Upper lobe of right lung (tissue), 1 donor: ENCODE results near the gene VANGL1. TPM values are rescaled to one million over a fixed set of nuclear protein-coding genes. Genes with fewer than 3 reads are reported as not detected.
"Not testable (repeated sequence)": the region's sequence is repeated elsewhere in the genome, so short reads cannot be mapped to it uniquely, and the experiment has no call there.

ENCODE experiments used
- ATAC-seq: fragments of 200-7000 bp; cut with Tn5 transposase; one replicate; pipeline ENCODE4 v1.9.1; 2020; ENCODE audit warnings: mild to moderate bottlenecking, moderate library complexity
- DNase-seq: peaks from one replicate; pipeline ENCODE4 v3.0.0-alpha.2; 2020
- H3K27ac ChIP-seq: fragments of 200-600 bp; one replicate; pipeline ENCODE4 v1.8.0; 2022
- H3K27me3 ChIP-seq: fragments of 200-600 bp; one replicate; pipeline ENCODE4 v1.8.0; 2022; ENCODE audit warnings: mild to moderate bottlenecking
- H3K36me3 ChIP-seq: fragments of 200-600 bp; one replicate; pipeline ENCODE4 v1.8.0; 2022
- H3K4me1 ChIP-seq: fragments of 200-600 bp; one replicate; pipeline ENCODE4 v1.8.0; 2022
- H3K4me3 ChIP-seq: fragments of 200-600 bp; one replicate; pipeline ENCODE4 v1.8.0; 2022; ENCODE audit warnings: mild to moderate bottlenecking
- H3K9me3 ChIP-seq: fragments of 200-600 bp; one replicate; pipeline ENCODE4 v1.8.0; 2022
- CTCF ChIP-seq: fragments of 200-600 bp; IDR thresholded peaks from one replicate; pipeline ENCODE4 v1.8.0; 2022; ENCODE audit warnings: antibody characterized with exemption
- intact Hi-C: fragments of 100-400 bp; cut with DNase I; formaldehyde crosslinking; loops from one replicate; pipeline ENCODE4 v1.11.0; 2022
- total RNA-seq: library from RNA; stranded (reverse); fragmentation: NEBNext Ultra II Directional; extraction: Animal tissue kit (Norgen Biotek cat#: 25700); gene quantifications from one replicate; pipeline ENCODE4 v1.2.1, GENCODE V29; 2021
- donor health status: DM: no; HTN: yes; CAD: no; lungs with severe emphysema.

Gene VANGL1
- total RNA-seq, 1 donor from 2014 or later = 10.4 TPM

GRCh38 chr1:115620453-115620852 is 21.3 kb upstream of the VANGL1 start:
- intact Hi-C loops = no loop called here
- no peaks in the 10 kb centered on the region for H3K36me3 ChIP-seq
- H3K4me3 ChIP-seq = no peak overlapping the region
- ATAC-seq (no peak), DNase-seq (no peak)
- no peaks in the 10 kb centered on the region for H3K27me3 ChIP-seq
- H3K4me1 ChIP-seq = no peaks in the 10 kb centered on the region
- H3K27ac ChIP-seq = no peak overlapping the region
- peaks cover 9% of the 10 kb centered on the region for H3K9me3 ChIP-seq
- no peak for TF ChIP-seq CTCF

- Histone ChIP-seq H3K4me1 (no peaks in the 10 kb centered on the region), H3K27ac (no peak overlapping the region), H3K9me3 (peaks cover 9% of the 10 kb centered on the region), H3K4me3 (no peak overlapping the region), H3K36me3 (no peaks in the 10 kb centered on the region), H3K27me3 (no peaks in the 10 kb centered on the region)
- DNase-seq = no peak
- no peak for ATAC-seq
- intact Hi-C loops = no loop called here
- no peak for TF ChIP-seq CTCF
These were observed 20.8 kb upstream of the VANGL1 start for GRCh38 chr1:115620950-115621349.

- Histone ChIP-seq H3K27me3 (no peaks in the 10 kb centered on the region), H3K36me3 (no peaks in the 10 kb centered on the region), H3K9me3 (peaks cover 5% of the 10 kb centered on the region), H3K4me3 (no peak overlapping the region), H3K27ac (no peak overlapping the region), H3K4me1 (no peaks in the 10 kb centered on the region)
- no peak for DNase-seq
- ATAC-seq = no peak
- no peak for TF ChIP-seq CTCF
- intact Hi-C loops = no loop called here
These were observed 16.9 kb upstream of the VANGL1 start for GRCh38 chr1:115624859-115625258.

- DNase-seq = no peak
- no peak overlapping the region for H3K4me3 ChIP-seq
- no peaks in the 10 kb centered on the region for H3K27me3 ChIP-seq
- intact Hi-C loops = no loop called here
- H3K36me3 ChIP-seq = no peaks in the 10 kb centered on the region
- H3K9me3 ChIP-seq = no peaks in the 10 kb centered on the region
- ATAC-seq = no peak
- no peak for TF ChIP-seq CTCF
- no peaks in the 10 kb centered on the region for H3K4me1 ChIP-seq
- no peak overlapping the region for H3K27ac ChIP-seq
These were observed 11.4 kb upstream of the VANGL1 start for GRCh38 chr1:115630342-115630741.

- ATAC-seq (no peak), DNase-seq (no peak)
- intact Hi-C loops = no loop called here
- no peaks in the 10 kb centered on the region for H3K36me3 ChIP-seq
- no peaks in the 10 kb centered on the region for H3K27me3 ChIP-seq
- H3K4me1 ChIP-seq = no peaks in the 10 kb centered on the region
- H3K9me3 ChIP-seq = no peaks in the 10 kb centered on the region
- no peak for TF ChIP-seq CTCF
- no peak overlapping the region for H3K27ac ChIP-seq
- no peak overlapping the region for H3K4me3 ChIP-seq
These were observed 9.3 kb upstream of the VANGL1 start for GRCh38 chr1:115632251-115633026.

- H3K27me3 ChIP-seq, H3K4me3 ChIP-seq, H3K36me3 ChIP-seq, H3K27ac ChIP-seq, ATAC-seq, H3K4me1 ChIP-seq, intact Hi-C loops, H3K9me3 ChIP-seq, DNase-seq: not testable (repeated sequence)
These were observed 8.2 kb upstream of the VANGL1 start for GRCh38 chr1:115633606-115634005.

- H3K36me3 ChIP-seq, H3K27me3 ChIP-seq, ATAC-seq, H3K4me3 ChIP-seq, DNase-seq, H3K4me1 ChIP-seq, intact Hi-C loops, H3K27ac ChIP-seq, H3K9me3 ChIP-seq: not testable (repeated sequence)
These were observed 4.5 kb upstream of the VANGL1 start for GRCh38 chr1:115637247-115637646.
